ENCODE data around the gene PCBP4.
A peak's percentile ranks its signal among the peaks of the same experiment; 100 is the strongest.
"Not testable (repeated sequence)": the region's sequence is repeated elsewhere in the genome, so short reads cannot be mapped to it uniquely, and the experiment has no call there.

The PCBP4 gene

DNA sequence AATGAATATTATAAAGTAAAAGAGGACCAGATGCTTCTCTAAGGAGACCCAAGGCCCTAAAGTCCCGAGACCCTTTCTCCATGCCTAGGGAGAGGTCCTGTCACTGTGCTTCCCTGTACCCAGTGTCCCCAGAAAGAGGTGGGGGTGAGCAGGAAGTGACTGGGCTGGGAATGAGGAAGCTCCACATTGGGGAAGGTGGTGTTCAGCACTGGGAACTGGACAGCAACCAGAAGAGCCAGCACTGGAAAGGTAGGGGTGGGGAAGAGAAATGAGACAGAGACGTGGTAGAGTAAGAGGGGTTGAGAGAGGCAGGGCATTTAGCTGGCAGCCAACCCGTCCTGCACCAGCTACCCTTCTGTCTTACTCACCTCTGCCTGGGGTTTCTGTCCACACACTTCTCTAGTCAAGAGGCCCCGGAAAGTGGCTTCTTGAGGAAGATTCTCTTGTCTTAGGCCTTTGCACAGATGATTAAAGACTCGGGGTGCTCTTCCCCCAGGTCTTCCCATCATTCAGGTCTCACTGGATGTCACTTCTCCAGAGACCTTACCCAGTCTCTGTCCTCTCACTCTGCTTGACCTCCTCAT is 37.7 kb downstream of the PCBP4 start:
- H3K9me3 ChIP-seq (ENCODE audit: control extremely low read depth in 1 of 5, control insufficient read depth in 4 of 5, insufficient read depth in 2 of 5, low read depth in 1 of 5, low read length in 4 of 5), result no peaks in the 10 kb centered on the region
- H3K4me3 ChIP-seq (ENCODE audit: control insufficient read depth in 1 of 7, extremely low read depth in 1 of 7, insufficient read depth in 4 of 7, low read depth in 2 of 7, low read length in 6 of 7), result no peak overlapping the region
- H3K36me3 ChIP-seq (ENCODE audit: control insufficient read depth in 4 of 4, insufficient read depth in 4 of 4, low read length in 3 of 4), result peaks cover 0 to 23% (median 17%) of the 10 kb centered on the region in 4 experiments
- H3K4me1 ChIP-seq (ENCODE audit: control extremely low read depth in 1 of 4, control insufficient read depth in 4 of 4, insufficient read depth in 4 of 4, low read length in 3 of 4), result no peaks in the 10 kb centered on the region
- WGBS (ENCODE audit: insufficient coverage), result 95% methylated on average over 3 of the region's 5 CpGs
- peak in 1 of 3 donors; percentile 12 for DNase-seq
- H3K27ac ChIP-seq (ENCODE audit: insufficient read depth in 1 of 2, low read depth in 1 of 2, low read length in 2 of 2, poor library complexity in 1 of 2, severe bottlenecking in 2 of 2), result no peak overlapping the region
- no peaks in the 10 kb centered on the region for H3K27me3 ChIP-seq (replicated peaks in 2 of 5; ENCODE audit: control insufficient read depth in 4 of 5, insufficient read depth in 5 of 5, low read length in 4 of 5)
- CTCF ChIA-PET, result no interaction called here
- POLR2A ChIA-PET, result no interaction called here

DNA sequence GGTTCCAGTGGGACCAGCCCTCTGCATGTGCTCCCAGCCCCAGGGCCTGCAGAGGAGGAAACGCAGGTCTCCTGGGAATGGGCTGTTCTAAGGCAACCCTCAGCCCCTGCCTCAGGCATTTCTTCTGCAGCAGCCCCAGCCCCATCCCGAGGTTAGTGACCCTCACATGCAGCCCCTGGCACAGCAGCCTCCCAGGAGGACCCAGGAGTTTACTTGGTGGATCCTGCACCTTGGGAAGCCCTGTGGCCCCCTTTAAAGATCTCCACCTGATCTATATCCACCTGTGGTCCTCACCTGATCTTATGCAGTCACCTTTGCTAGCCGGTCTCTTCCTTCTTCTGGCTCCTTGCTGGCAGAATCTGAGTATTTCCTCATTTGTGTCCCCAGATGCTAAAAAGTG is 38.3 kb downstream of the PCBP4 start:
- H3K27me3 ChIP-seq (replicated peaks in 2 of 5; ENCODE audit: control insufficient read depth in 4 of 5, insufficient read depth in 5 of 5, low read length in 4 of 5); POLR2A ChIA-PET; DNase-seq; H3K4me1 ChIP-seq (ENCODE audit: control extremely low read depth in 1 of 4, control insufficient read depth in 4 of 4, insufficient read depth in 4 of 4, low read length in 3 of 4); H3K27ac ChIP-seq (ENCODE audit: insufficient read depth in 1 of 2, low read depth in 1 of 2, low read length in 2 of 2, poor library complexity in 1 of 2, severe bottlenecking in 2 of 2); H3K4me3 ChIP-seq (ENCODE audit: control insufficient read depth in 1 of 7, extremely low read depth in 1 of 7, insufficient read depth in 4 of 7, low read depth in 2 of 7, low read length in 6 of 7); H3K9me3 ChIP-seq (ENCODE audit: control extremely low read depth in 1 of 5, control insufficient read depth in 4 of 5, insufficient read depth in 2 of 5, low read depth in 1 of 5, low read length in 4 of 5); CTCF ChIA-PET: not testable (repeated sequence)
- WGBS (ENCODE audit: insufficient coverage), result 92% methylated on average over 2 of the region's 3 CpGs
- H3K36me3 ChIP-seq (ENCODE audit: control insufficient read depth in 4 of 4, insufficient read depth in 4 of 4, low read length in 3 of 4), result peaks cover 0 to 18% (median 13%) of the 10 kb centered on the region in 4 experiments

DNA sequence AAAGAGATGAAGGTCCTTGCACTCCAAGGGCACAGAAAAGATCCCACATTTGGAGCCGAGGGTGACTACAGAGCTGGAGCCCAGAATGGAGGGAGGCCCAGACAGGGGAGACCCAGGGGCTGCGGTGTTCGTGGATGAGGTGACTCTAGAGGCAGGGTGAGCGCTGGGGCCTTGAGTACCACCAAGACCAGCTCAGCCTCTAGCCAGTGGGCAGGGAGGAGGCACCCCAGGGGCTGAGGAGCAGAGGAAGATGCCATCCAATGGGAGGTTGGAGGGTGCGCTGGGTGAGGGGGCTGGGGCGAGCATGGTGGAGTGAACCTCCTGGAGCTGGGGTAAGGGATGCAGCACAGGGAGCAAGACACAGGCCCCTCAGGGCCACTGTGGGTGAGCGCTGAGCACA is 38.8 kb downstream of the PCBP4 start:
- no peaks in the 10 kb centered on the region for H3K4me1 ChIP-seq (ENCODE audit: control extremely low read depth in 1 of 4, control insufficient read depth in 4 of 4, insufficient read depth in 4 of 4, low read length in 3 of 4)
- H3K4me3 ChIP-seq (ENCODE audit: control insufficient read depth in 1 of 7, extremely low read depth in 1 of 7, insufficient read depth in 4 of 7, low read depth in 2 of 7, low read length in 6 of 7), result no peak overlapping the region
- H3K27ac ChIP-seq (ENCODE audit: insufficient read depth in 1 of 2, low read depth in 1 of 2, low read length in 2 of 2, poor library complexity in 1 of 2, severe bottlenecking in 2 of 2), result no peak overlapping the region
- CTCF ChIA-PET, result interaction anchor here (1.4 kb wide), 1 partner anchor 13 kb away, joined by 3 read pairs; the partner anchor contains the start of gene RRP9
- DNase-seq, result no peak
- H3K36me3 ChIP-seq (ENCODE audit: control insufficient read depth in 4 of 4, insufficient read depth in 4 of 4, low read length in 3 of 4), result peaks cover 0 to 13% (median 11%) of the 10 kb centered on the region in 4 experiments
- POLR2A ChIA-PET, result no interaction called here
- WGBS (ENCODE audit: insufficient coverage), result 91% methylated on average over 5 of the region's 7 CpGs
- H3K27me3 ChIP-seq (replicated peaks in 2 of 5; ENCODE audit: control insufficient read depth in 4 of 5, insufficient read depth in 5 of 5, low read length in 4 of 5), result no peaks in the 10 kb centered on the region
- no peaks in the 10 kb centered on the region for H3K9me3 ChIP-seq (ENCODE audit: control extremely low read depth in 1 of 5, control insufficient read depth in 4 of 5, insufficient read depth in 2 of 5, low read depth in 1 of 5, low read length in 4 of 5)

DNA sequence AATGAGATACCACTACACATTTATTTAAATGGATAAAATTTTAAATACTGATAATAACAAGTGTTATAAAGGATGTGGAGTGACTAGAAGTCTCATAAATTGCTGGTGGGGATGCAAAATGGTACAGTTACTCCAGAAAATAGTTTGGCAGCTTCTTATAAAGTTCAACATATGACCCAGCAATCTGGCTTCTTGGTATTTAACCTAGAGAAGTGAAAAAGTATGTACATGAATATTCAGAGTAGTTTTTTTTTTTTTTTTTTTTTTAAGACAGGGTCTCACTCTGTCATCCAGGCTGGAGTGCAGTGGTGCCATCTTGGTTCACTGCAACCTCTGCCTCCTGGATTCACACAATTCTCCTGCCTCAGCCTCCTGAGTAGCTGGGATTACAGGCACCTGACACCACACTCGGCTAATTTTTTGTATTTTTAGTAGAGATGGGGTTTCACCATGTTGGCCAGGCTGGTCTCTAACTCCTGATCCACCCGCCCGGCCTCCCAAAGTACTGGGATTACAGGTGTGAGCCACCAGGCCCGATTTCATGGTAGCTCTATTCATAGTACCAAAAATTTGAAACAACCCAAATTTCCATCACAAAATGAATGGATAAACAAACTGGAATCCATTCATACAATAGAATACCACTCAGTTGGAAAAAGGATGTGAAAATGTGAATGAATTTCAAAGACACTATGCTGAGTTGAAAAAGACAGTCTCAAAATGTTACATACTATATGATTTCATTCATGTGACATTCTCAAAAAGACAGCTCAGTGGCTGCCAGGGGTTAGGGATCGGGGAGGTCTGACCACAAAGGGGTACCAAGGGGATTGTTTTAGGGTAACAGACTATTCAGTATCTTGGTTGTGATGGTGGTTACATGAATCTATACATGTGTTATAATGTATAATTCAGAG is 39.9 kb downstream of the PCBP4 start:
- DNase-seq, result no peak
- peaks cover 0 to 4% (median 3%) of the 10 kb centered on the region in 4 experiments for H3K36me3 ChIP-seq (ENCODE audit: control insufficient read depth in 4 of 4, insufficient read depth in 4 of 4, low read length in 3 of 4)
- no peaks in the 10 kb centered on the region for H3K9me3 ChIP-seq (ENCODE audit: control extremely low read depth in 1 of 5, control insufficient read depth in 4 of 5, insufficient read depth in 2 of 5, low read depth in 1 of 5, low read length in 4 of 5)
- H3K4me3 ChIP-seq (ENCODE audit: control insufficient read depth in 1 of 7, extremely low read depth in 1 of 7, insufficient read depth in 4 of 7, low read depth in 2 of 7, low read length in 6 of 7), result no peak overlapping the region
- ChIA-PET CTCF (interaction anchor here (0.8 to 1.4 kb wide), 2 partner anchors 10 to 14 kb away, joined by 3 read pairs; partner anchors contain the start of gene RRP9), POLR2A (no interaction called here)
- no peak overlapping the region for H3K27ac ChIP-seq (ENCODE audit: insufficient read depth in 1 of 2, low read depth in 1 of 2, low read length in 2 of 2, poor library complexity in 1 of 2, severe bottlenecking in 2 of 2)
- H3K27me3 ChIP-seq (replicated peaks in 2 of 5; ENCODE audit: control insufficient read depth in 4 of 5, insufficient read depth in 5 of 5, low read length in 4 of 5), result no peaks in the 10 kb centered on the region
- no peaks in the 10 kb centered on the region for H3K4me1 ChIP-seq (ENCODE audit: control extremely low read depth in 1 of 4, control insufficient read depth in 4 of 4, insufficient read depth in 4 of 4, low read length in 3 of 4)
- WGBS (ENCODE audit: insufficient coverage), result 100% methylated on average over 1 of the region's 5 CpGs

DNA sequence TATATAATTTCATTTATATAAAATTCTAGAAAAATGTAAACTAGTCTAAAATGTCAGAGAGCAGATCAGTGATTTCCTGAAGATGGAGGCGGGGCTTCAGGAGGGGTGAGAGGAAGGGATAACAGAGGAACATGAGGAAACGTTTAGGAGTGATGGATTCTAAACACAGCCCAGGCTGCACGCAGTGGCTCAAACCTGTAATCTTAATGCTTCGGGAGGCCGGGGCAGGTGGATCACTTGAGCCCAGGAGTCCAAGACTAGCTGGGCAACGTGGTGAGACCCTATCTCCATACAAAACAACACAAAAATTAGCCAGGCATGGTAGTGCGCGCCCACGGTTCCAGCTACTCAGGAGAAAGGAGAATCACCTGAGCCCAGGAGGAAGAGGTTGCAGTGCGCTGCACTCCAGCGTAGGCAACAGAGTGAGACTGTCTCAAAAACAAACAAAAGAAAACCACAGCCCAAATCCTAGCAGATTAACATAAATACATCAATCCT is 46.1 kb downstream of the PCBP4 start:
- 87% methylated on average over 7 of the region's 11 CpGs for WGBS (ENCODE audit: insufficient coverage)
- Histone ChIP-seq H3K4me1 (ENCODE audit: control extremely low read depth in 1 of 4, control insufficient read depth in 4 of 4, insufficient read depth in 4 of 4, low read length in 3 of 4) (no peaks in the 10 kb centered on the region), H3K36me3 (ENCODE audit: control insufficient read depth in 4 of 4, insufficient read depth in 4 of 4, low read length in 3 of 4) (no peaks in the 10 kb centered on the region), H3K27ac (ENCODE audit: insufficient read depth in 1 of 2, low read depth in 1 of 2, low read length in 2 of 2, poor library complexity in 1 of 2, severe bottlenecking in 2 of 2) (no peak overlapping the region), H3K9me3 (ENCODE audit: control extremely low read depth in 1 of 5, control insufficient read depth in 4 of 5, insufficient read depth in 2 of 5, low read depth in 1 of 5, low read length in 4 of 5) (no peaks in the 10 kb centered on the region), H3K27me3 (replicated peaks in 2 of 5; ENCODE audit: control insufficient read depth in 4 of 5, insufficient read depth in 5 of 5, low read length in 4 of 5) (peaks cover 0 to 2% (median 0%) of the 10 kb centered on the region in 5 experiments), H3K4me3 (ENCODE audit: control insufficient read depth in 1 of 7, extremely low read depth in 1 of 7, insufficient read depth in 4 of 7, low read depth in 2 of 7, low read length in 6 of 7) (no peak overlapping the region)
- no peak for DNase-seq
- POLR2A ChIA-PET, result no interaction called here
- CTCF ChIA-PET, result interaction anchor here (0.6 to 1.4 kb wide), 2 partner anchors 12 to 1072 kb away, joined by 3 read pairs; no protein-coding TSS in a partner anchor

DNA sequence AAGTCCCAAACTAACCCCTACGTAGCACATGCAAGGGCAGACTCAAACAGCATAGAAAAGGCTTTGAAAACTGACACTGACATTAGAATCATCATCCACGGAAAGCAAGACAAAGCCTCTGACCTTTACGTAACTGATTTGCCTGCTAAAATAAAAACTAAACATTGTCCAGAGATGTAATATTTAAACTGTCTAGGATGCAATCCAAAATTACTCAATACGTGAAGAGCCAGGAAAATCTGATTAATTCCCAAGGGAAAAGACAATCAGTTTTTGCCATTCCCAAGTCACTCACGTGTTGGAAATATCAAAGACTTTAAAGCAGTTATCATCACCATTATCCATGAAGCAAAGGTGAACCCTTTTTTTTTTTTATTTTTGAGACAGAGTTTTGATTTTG is 50.8 kb downstream of the PCBP4 start:
- H3K4me1 ChIP-seq (ENCODE audit: control extremely low read depth in 1 of 4, control insufficient read depth in 4 of 4, insufficient read depth in 4 of 4, low read length in 3 of 4), result no peaks in the 10 kb centered on the region
- no peak overlapping the region for H3K4me3 ChIP-seq (ENCODE audit: control insufficient read depth in 1 of 7, extremely low read depth in 1 of 7, insufficient read depth in 4 of 7, low read depth in 2 of 7, low read length in 6 of 7)
- DNase-seq, result no peak
- H3K9me3 ChIP-seq (ENCODE audit: control extremely low read depth in 1 of 5, control insufficient read depth in 4 of 5, insufficient read depth in 2 of 5, low read depth in 1 of 5, low read length in 4 of 5), result no peaks in the 10 kb centered on the region
- CTCF ChIA-PET, result interaction anchor here (0.8 kb wide), 1 partner anchor 23 kb away, joined by 3 read pairs; no protein-coding TSS in a partner anchor
- POLR2A ChIA-PET, result no interaction called here
- no peak overlapping the region for H3K27ac ChIP-seq (ENCODE audit: insufficient read depth in 1 of 2, low read depth in 1 of 2, low read length in 2 of 2, poor library complexity in 1 of 2, severe bottlenecking in 2 of 2)
- H3K36me3 ChIP-seq (ENCODE audit: control insufficient read depth in 4 of 4, insufficient read depth in 4 of 4, low read length in 3 of 4), result no peaks in the 10 kb centered on the region
- peaks cover 0 to 2% (median 0%) of the 10 kb centered on the region in 5 experiments for H3K27me3 ChIP-seq (replicated peaks in 2 of 5; ENCODE audit: control insufficient read depth in 4 of 5, insufficient read depth in 5 of 5, low read length in 4 of 5)
- 100% methylated on average over 2 of the region's 5 CpGs for WGBS (ENCODE audit: insufficient coverage)

DNA sequence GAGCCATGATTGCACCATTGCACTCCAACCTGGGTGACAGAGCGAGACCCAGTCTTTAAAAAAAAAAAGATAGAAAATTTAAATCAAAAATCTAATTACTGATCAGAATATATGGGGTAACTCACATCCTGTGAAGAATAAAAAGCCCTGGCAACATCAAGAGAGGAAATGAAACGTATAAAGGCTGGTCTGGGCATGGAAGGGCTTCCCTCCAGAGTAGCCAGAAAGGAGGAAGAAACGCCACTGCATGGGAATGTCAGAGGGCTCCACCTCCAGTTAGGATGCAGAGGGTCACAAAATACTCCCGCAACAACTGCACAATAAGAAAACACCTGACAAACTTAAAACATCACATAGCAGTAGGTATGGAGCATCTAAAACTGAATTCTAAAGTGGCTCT is 59.2 kb downstream of the PCBP4 start:
- DNase-seq, result no peak
- Histone ChIP-seq H3K36me3 (ENCODE audit: control insufficient read depth in 4 of 4, insufficient read depth in 4 of 4, low read length in 3 of 4) (no peaks in the 10 kb centered on the region), H3K27me3 (replicated peaks in 2 of 5; ENCODE audit: control insufficient read depth in 4 of 5, insufficient read depth in 5 of 5, low read length in 4 of 5) (no peaks in the 10 kb centered on the region), H3K4me3 (ENCODE audit: control insufficient read depth in 1 of 7, extremely low read depth in 1 of 7, insufficient read depth in 4 of 7, low read depth in 2 of 7, low read length in 6 of 7) (no peak overlapping the region), H3K9me3 (ENCODE audit: control extremely low read depth in 1 of 5, control insufficient read depth in 4 of 5, insufficient read depth in 2 of 5, low read depth in 1 of 5, low read length in 4 of 5) (peaks cover 0 to 16% (median 0%) of the 10 kb centered on the region in 5 experiments), H3K27ac (ENCODE audit: insufficient read depth in 1 of 2, low read depth in 1 of 2, low read length in 2 of 2, poor library complexity in 1 of 2, severe bottlenecking in 2 of 2) (no peak overlapping the region), H3K4me1 (ENCODE audit: control extremely low read depth in 1 of 4, control insufficient read depth in 4 of 4, insufficient read depth in 4 of 4, low read length in 3 of 4) (no peaks in the 10 kb centered on the region)
- ChIA-PET POLR2A (interaction anchor here (0.6 kb wide), 1 partner anchor 20 kb away, joined by 5 read pairs; no protein-coding TSS in a partner anchor), CTCF (no interaction called here)
- WGBS (ENCODE audit: insufficient coverage), result 79% methylated on average over 2 of the region's 4 CpGs
